HG02973 (cell line): ENCODE results near the gene CD109.
"Not testable (repeated sequence)": the region's sequence is repeated elsewhere in the genome, so short reads cannot be mapped to it uniquely, and the experiment has no call there.

ENCODE experiments used
- ATAC-seq: cut with Tn5 transposase; IDR thresholded peaks from one replicate; pipeline ENCODE4 v1.9.1; 2021; ENCODE audit warnings: moderate library complexity; ENCODE audit not compliant: unreplicated experiment

Gene CD109

DNA sequence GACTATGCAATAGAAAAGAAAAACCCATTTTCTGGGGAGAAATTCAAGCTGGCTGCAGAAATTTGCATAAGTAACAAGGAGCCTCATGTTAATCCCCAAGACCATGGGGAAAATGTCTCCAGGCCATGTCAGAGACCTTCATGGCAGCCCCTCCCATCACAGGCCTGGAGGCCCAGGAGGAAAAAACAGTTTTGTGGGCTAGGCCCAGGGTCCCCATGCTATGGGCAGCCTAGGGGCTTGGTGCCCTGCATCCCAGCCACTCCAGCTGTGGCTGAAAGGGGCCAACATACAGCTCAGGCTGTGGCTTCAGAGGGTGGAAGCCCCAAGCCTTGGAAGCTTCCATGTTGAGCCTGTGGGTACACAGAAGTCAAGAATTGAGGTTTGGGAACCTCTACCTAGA, 148.7 kb downstream of the CD109 start:
- not testable (repeated sequence) for ATAC-seq

DNA sequence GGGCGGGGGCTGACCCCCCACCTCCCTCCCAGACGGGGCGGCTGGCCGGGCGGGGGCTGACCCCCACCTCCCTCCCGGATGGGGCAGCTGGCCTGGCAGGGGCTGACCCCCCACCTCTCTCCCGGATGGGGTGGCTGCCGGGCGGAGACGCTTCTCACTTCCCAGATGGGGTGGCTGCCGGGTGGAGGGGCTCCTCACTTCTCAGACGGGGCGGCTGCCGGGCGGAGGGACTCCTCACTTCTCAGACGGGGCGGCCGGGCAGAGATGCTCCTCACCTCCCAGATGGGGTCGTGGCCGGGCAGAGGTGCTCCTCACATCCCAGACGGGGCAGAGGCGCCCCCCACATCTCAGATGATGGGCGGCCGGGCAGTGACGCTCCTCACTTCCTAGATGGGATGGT, 155.0 kb downstream of the CD109 start:
- not testable (repeated sequence) for ATAC-seq

GRCh38 chr6:73854998-73855718, 159.2 kb downstream of the CD109 start:
- no peak for ATAC-seq

GRCh38 chr6:73857341-73857890, 161.4 kb downstream of the CD109 start:
- no peak for ATAC-seq

DNA sequence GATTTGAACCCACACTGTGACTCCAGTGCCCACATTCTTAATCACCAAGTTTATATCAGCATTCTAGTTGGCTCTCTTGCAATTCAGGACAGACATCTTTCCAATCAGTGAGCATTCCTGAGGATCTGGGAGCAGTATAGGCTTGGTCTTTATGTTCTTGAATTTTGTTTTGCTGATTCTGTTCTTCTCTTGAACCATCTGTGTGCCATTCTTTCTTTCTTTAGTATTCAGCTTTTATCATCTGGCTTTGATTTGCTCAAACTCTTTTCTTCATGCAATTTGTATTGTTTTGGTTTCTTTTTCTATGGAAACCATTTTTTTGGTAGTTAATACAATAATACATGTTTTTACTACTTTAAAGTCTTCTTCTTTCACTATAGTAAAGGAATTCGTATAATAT, 162.4 kb downstream of the CD109 start:
- no peak for ATAC-seq

DNA sequence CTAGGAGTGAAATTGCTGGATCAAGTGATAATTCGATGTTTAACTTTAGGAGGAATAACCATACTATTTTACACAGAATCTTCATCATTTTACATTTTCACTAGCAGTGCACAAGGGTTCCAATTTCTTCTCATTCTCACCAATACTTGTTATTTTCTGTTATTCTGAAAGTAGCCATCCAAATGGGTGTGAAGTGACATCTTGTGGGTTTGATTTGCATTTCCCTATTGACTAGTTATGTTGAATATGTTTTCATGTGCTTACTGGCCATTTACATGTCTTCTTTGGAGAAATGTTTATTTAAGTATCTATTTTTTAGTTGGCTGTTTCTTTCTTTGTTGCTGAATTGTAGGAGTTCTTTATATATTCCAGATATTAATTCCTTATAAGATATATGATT, 164.3 kb downstream of the CD109 start:
- no peak for ATAC-seq

- ATAC-seq, result no peak
Measured at GRCh38 chr6:73866305-73866704, 170.3 kb downstream of the CD109 start.

GRCh38 chr6:73867411-73867810, 171.4 kb downstream of the CD109 start:
- no peak for ATAC-seq

DNA sequence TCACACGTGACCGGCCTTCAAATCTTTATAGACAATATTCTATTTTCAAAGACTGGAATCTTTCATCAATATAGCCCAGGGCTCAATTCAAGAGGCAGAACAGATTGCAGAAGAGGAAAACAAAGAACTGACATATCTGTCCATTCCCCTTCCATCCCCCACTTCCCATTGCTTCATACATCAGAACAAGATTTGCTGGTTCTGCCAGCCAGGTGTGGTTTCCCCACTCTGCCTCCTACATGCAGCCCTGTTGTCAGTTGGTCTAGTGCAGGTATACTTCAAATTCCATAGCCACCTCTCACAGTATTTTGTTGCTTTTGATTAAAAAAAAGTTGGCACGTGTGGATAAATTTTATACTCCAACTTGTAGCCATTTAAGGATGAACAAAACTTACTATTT, 174.9 kb downstream of the CD109 start:
- ATAC-seq, result no peak

- ATAC-seq, result no peak
Measured at GRCh38 chr6:73873081-73873480, 177.1 kb downstream of the CD109 start.
